HEK293T (cell line): ENCODE measurements around the gene EVA1A.

Experiments
- ARNT ChIP-seq: fragments of 450-650 bp; IDR thresholded peaks from 2 replicates; pipeline ENCODE4 v1.6.1; 2017; ENCODE audit warnings: mild to moderate bottlenecking
- BHLHE40 ChIP-seq: fragments of 450-650 bp; IDR thresholded peaks from 2 replicates; pipeline ENCODE4 v1.6.1; 2016; ENCODE audit warnings: mild to moderate bottlenecking, moderate library complexity, borderline replicate concordance
- FOXA1 ChIP-seq: fragments of 450-650 bp; IDR thresholded peaks from 2 replicates; pipeline ENCODE4 v1.6.1; 2016; ENCODE audit warnings: mild to moderate bottlenecking
- FOXK2 ChIP-seq: fragments of 450-650 bp; IDR thresholded peaks from 2 replicates; pipeline ENCODE4 v1.6.1; 2016; ENCODE audit warnings: mild to moderate bottlenecking
- HDGF ChIP-seq: fragments of 450-650 bp; IDR thresholded peaks from 2 replicates; pipeline ENCODE4 v1.6.1; 2017; ENCODE audit warnings: antibody characterized with exemption, borderline replicate concordance
- SP1 ChIP-seq: fragments of 450-650 bp; IDR thresholded peaks from 2 replicates; pipeline ENCODE4 v1.6.1; 2017
- SUZ12 ChIP-seq: fragments of 450-650 bp; IDR thresholded peaks from 2 replicates; pipeline ENCODE4 v1.6.1; 2016; ENCODE audit warnings: mild to moderate bottlenecking
- TARDBP ChIP-seq: fragments of 450-650 bp; IDR thresholded peaks from 2 replicates; pipeline ENCODE4 v1.6.1; 2016
- TF ChIP-seq, protein P1 (sequence below): fragments of 450-650 bp; IDR thresholded peaks from 2 replicates; pipeline ENCODE4 v1.6.1; 2016

DNA sequence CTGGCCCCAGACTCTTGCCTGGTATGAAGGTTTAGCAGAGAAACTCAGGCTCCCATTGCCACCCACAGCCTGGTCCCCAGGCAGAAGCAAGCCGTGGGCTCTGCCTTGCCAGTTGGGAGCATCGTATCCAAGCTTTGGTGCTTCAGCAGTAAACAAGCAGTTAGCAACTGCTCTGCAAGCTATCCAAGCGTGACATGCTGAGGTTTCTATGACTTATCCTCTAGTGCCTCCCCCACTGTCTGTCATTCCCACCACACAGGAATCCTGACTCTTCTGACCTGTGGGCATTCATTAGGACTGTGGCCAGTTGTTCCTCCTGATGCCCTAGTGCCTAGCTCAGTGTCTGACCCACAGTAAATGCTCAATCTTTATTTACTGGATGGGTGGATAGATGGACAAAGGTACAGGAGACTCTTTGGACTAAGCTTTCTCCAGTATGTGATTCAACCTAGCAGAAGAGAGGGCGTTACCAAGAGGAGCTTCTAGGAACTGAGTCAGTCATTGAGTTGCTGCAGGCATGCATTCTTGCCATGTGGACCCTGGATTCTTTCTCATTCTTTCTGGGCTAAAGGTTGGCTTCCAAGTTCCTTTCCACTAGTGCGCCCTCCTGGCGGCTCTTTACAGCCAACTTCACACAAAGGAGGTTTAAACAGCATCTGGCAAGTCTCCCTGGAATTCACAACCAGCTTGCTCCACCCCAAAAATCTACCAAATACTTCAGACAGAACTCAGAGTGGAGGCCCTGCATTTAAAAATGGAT, 45.2 kb upstream of the EVA1A start:
- no peak for TF ChIP-seq FOXA1
- TF ChIP-seq SUZ12 = no peak
- no peak for TF ChIP-seq BHLHE40
- TF ChIP-seq ARNT = no peak
- no peak for TF ChIP-seq SP1
- no peak for TF ChIP-seq FOXK2
- no peak for TF ChIP-seq TARDBP
- TF ChIP-seq HDGF = no peak
- TF ChIP-seq, protein P1, sequence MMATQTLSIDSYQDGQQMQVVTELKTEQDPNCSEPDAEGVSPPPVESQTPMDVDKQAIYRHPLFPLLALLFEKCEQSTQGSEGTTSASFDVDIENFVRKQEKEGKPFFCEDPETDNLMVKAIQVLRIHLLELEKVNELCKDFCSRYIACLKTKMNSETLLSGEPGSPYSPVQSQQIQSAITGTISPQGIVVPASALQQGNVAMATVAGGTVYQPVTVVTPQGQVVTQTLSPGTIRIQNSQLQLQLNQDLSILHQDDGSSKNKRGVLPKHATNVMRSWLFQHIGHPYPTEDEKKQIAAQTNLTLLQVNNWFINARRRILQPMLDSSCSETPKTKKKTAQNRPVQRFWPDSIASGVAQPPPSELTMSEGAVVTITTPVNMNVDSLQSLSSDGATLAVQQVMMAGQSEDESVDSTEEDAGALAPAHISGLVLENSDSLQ = no peak
